Left kidney (tissue), 2 donors: ENCODE measurements around the gene GCK. TPM values are rescaled to one million over a fixed set of nuclear protein-coding genes. Genes with fewer than 3 reads are reported as not detected.
"Not testable (repeated sequence)": the region's sequence is repeated elsewhere in the genome, so short reads cannot be mapped to it uniquely, and the experiment has no call there.

Source experiments
- DNase-seq: peaks from one replicate; pipeline ENCODE4 v3.0.0-alpha.2; 2013
- polyA plus RNA-seq: library from polyadenylated mRNA; unstranded; fragments of 120-200 nt; gene quantifications from one replicate; pipeline ENCODE4 v1.2.1, GENCODE V29; 2013; ENCODE audit not compliant: insufficient read length

Gene GCK
- polyA plus RNA-seq, 1 donor, result 2.8 TPM

- DNase-seq, result no peak
Observed at GRCh38 chr7:44208085-44208484, 18.8 kb upstream of the GCK start.

- DNase-seq, result no peak
Observed at GRCh38 chr7:44206008-44206407, 16.8 kb upstream of the GCK start.

GRCh38 chr7:44201813-44202212, 12.6 kb upstream of the GCK start:
- DNase-seq, result no peak

- DNase-seq, result peak; percentile 93
Observed at GRCh38 chr7:44200699-44201461, 11.6 kb upstream of the GCK start, which contains the start of gene YKT6. Gene YKT6 (plus strand): TSS chr7:44200978. CDS start chr7:44201136, 158 bp downstream.

GRCh38 chr7:44200163-44200562, 10.9 kb upstream of the GCK start:
- not testable (repeated sequence) for DNase-seq

- DNase-seq, result no peak
Observed at GRCh38 chr7:44197474-44197873, 8.2 kb upstream of the GCK start.

GRCh38 chr7:44196450-44196872, 7.2 kb upstream of the GCK start:
- DNase-seq, result peak; percentile 54

GRCh38 chr7:44195889-44196288, 6.7 kb upstream of the GCK start:
- DNase-seq, result no peak

- no peak for DNase-seq
Observed at GRCh38 chr7:44194562-44195145, 5.4 kb upstream of the GCK start.

- no peak for DNase-seq
Observed at GRCh38 chr7:44194069-44194468, 4.8 kb upstream of the GCK start.

- DNase-seq, result no peak
Observed at GRCh38 chr7:44193011-44193802, 4.0 kb upstream of the GCK start.

- DNase-seq, result no peak
Observed at GRCh38 chr7:44191171-44191570, 1.9 kb upstream of the GCK start.

GRCh38 chr7:44189993-44190872, 994 bp upstream of the GCK start:
- no peak for DNase-seq

GRCh38 chr7:44188480-44189225, 586 bp downstream of the GCK start:
- DNase-seq, result no peak

GRCh38 chr7:44187636-44188416, 1.4 kb downstream of the GCK start:
- DNase-seq, result no peak

GRCh38 chr7:44186736-44187135, 2.5 kb downstream of the GCK start:
- no peak for DNase-seq

- no peak for DNase-seq
Observed at GRCh38 chr7:44185729-44186128, 3.5 kb downstream of the GCK start.

GRCh38 chr7:44184873-44185446, 4.3 kb downstream of the GCK start:
- no peak for DNase-seq

GRCh38 chr7:44184206-44184872, 4.9 kb downstream of the GCK start:
- no peak for DNase-seq
